Measurements from ENCODE around the gene MED16. TPM values are rescaled to one million over a fixed set of nuclear protein-coding genes. Genes with fewer than 3 reads are reported as not detected.

MED16 gene, protein sequence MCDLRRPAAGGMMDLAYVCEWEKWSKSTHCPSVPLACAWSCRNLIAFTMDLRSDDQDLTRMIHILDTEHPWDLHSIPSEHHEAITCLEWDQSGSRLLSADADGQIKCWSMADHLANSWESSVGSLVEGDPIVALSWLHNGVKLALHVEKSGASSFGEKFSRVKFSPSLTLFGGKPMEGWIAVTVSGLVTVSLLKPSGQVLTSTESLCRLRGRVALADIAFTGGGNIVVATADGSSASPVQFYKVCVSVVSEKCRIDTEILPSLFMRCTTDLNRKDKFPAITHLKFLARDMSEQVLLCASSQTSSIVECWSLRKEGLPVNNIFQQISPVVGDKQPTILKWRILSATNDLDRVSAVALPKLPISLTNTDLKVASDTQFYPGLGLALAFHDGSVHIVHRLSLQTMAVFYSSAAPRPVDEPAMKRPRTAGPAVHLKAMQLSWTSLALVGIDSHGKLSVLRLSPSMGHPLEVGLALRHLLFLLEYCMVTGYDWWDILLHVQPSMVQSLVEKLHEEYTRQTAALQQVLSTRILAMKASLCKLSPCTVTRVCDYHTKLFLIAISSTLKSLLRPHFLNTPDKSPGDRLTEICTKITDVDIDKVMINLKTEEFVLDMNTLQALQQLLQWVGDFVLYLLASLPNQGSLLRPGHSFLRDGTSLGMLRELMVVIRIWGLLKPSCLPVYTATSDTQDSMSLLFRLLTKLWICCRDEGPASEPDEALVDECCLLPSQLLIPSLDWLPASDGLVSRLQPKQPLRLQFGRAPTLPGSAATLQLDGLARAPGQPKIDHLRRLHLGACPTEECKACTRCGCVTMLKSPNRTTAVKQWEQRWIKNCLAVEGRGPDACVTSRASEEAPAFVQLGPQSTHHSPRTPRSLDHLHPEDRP
- 30.8 and 34.1 TPM in 2 replicates for total RNA-seq

DNA sequence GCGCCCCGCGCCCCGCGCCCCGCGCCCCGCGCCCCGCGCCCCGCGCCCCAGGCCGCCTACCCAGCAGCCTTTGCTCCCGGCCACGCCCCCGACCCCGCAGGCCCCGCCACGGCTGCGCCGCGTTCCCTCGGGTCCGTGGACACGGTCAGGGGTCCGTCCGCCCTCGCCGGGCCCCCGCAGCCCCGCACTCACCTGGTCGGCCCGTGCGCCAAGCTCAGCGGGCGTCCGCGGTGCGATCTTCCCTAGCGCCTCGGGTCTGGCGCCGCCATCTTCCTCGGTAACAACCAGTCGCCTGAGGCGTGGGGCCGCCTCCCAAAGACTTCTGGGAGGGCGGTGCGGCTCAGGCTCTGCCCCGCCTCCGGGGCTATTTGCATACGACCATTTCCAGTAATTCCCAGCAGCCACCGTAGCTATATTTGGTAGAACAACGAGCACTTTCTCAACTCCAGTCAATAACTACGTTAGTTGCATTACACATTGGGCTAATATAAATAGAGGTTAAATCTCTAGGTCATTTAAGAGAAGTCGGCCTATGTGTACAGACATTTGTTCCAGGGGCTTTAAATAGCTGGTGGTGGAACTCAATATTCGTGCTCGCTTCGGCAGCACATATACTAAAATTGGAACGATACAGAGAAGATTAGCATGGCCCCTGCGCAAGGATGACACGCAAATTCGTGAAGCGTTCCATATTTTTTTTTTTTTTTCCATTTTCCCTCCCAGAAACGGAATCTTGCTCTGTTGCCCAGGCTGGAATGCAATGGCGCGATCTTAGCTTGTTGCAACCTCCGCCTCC lies at the start of gene MED16, which contains the start of gene RNU6-9:
Gene MED16 (minus strand): TSS at position 294 of the 796 bp plus-strand sequence. CDS start 2,056 bp downstream, outside the sequence.
Gene RNU6-9 (plus strand): TSS at position 591 of the 796 bp plus-strand sequence.

DNA sequence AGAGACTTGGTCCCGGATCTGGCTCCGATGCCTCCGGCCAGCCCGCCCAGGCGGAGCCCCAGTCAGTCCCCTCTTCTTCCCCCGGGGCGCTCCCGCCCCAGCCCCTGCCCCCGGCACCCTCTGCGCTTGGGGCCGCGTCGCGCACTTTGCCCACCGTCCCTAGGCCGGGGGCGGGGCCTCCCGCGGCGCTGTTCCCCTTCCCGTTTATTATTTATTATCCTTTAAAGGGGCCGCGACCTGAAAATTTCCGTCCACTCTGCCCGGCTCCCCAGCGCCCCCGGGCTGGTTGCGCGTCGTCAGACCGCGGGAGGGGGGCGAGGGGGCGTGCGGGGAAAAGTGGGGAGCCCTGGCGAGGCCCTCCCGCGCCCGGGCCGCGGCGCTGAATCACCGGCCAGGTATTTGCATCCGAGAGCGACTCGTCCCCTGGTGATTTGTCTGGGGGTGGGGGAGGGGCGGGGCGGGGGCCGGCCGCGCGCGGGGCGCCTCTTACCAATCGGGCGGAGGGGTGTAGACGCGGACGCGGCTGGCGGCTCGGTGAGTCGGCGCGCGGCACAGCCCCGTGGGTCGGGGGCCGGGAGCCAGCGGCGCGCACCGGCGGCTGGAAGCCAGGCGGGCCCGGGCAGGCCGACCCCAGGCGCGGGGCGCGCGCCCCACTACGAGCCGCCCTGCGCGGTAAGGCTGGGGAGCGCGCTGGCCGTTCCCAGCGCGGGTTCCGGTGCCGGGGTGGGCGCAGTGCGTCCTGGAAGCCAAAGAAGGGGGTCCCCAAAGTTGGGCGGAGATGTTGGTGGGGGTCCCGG lies 32.7 kb upstream of the MED16 start, which contains the start of gene ARID3A:
Gene ARID3A (plus strand): TSS at position 510 of the 797 bp plus-strand sequence. CDS start 3,494 bp downstream, outside the sequence.

DNA sequence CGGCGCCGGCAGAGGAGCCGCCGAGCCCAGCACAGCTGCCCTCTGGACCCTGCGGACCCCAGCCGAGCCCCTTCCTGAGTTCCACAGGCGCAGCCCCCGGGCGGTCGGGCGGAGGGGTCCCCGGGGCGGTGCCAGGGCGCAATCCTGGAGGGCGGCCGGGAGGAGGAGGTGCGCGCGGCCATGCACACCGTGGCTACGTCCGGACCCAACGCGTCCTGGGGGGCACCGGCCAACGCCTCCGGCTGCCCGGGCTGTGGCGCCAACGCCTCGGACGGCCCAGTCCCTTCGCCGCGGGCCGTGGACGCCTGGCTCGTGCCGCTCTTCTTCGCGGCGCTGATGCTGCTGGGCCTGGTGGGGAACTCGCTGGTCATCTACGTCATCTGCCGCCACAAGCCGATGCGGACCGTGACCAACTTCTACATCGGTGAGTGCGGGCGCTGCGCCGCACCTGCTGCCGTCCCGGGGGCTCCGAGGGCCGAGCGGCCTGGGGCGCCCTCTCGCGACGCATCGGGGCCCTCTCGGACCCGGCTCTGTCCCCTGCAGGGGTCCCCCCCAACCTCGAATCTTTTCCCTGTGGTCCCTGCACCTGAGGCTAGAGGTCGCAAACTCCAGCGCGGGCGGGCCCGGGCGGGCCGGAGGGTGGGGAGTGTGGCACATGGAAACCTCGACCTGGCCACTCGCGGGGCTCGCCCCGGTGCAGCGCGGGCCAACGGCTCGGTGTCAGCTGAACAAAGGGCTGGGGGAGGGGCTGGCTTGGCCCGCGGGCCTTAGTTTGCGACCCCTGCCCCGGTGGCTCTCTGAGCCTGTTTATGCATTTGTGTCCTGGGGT lies 24.6 kb upstream of the MED16 start, which contains the start of gene KISS1R:
Gene KISS1R (plus strand): TSS at position 11 of the 829 bp plus-strand sequence. CDS start 170 bp downstream, at position 181.

GRCh38 chr19:913080-913748 lies 20.2 kb upstream of the MED16 start, which contains the start of gene R3HDM4:
R3HDM4 (minus strand) TSS chr19:913219; CDS start chr19:913157, 62 bp downstream.

DNA sequence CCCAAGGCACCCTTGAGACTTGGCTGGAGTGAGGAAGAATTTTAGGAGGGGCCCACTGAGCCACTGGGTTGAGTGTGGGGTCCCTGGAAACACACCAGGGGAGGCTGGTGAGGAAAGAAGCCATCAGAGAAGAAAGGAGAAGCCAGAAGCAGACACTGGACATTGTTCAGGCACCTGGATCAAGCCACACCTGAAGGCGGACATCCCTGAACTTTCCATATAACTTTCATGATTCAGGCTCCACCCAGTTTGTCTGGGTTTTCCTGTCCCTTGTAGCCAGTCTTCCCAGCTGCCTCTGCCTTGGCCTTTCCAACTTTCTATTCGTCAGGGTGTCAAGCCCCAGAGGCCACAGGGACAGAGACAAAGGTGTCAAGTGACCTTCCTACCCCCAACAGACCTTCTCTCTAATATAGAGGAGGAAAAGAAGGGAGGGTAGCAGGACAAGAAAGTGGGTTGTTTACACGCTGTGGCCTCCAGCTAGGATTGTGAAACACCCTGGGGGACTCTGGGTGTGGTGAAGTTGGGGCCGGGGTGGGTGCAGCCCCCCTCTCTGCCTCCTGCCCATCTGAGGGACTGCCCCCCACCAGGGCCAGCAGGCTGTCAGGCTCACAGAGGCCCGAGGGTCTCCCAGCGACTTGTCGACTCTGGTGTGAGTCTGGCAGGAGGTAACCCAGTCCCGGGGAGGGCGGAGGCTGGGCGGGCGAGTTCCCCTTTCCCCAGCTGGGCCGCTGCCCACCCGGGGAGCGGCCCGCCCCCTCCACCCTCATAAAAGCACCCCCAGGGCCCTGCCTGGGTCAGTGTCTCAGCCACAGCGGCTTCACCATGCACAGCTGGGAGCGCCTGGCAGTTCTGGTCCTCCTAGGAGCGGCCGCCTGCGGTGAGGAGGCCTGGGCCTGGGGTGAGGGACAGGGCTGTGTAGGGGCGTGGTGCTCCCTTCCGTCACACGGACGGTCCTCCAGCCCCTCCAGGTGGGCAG lies 33.8 kb downstream of the MED16 start, which contains the start of gene CFD:
Gene CFD (plus strand): TSS at position 797 of the 976 bp plus-strand sequence. CDS start 26 bp downstream, at position 823.

GRCh38 chr19:852136-853013 lies 40.6 kb downstream of the MED16 start, which contains the start of gene ELANE:
ELANE (plus strand) TSS chr19:852303; CDS start chr19:852329, 26 bp downstream.

GRCh38 chr19:840519-841206 lies 52.3 kb downstream of the MED16 start, which contains the start of gene PRTN3:
PRTN3 (plus strand) TSS chr19:840999; CDS start chr19:841009, 10 bp downstream.

DNA sequence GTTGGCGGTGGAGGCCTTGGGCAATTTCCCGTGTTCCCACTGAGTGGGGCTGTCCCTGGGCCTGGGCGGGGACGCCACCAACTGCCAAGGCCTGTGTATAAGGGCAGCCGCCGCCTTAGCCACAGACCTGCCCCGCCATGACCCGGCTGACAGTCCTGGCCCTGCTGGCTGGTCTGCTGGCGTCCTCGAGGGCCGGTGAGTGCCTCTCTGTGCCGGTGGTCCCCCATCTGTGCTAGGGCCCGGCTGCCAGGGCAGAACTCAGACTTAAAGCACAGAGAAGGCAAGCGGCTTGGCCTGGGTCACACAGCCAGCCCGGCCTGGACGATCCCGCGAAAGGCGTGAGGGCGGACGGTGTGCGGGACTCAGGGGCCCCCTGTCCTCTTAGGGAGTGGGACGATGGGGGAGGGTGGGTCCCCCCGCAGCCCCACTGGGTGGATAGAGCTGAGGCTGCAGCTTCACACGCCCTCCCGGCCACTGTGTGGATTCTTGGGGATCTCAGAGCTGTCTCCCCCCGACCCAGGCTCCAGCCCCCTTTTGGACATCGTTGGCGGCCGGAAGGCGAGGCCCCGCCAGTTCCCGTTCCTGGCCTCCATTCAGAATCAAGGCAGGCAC lies 65.2 kb downstream of the MED16 start, which contains the start of gene AZU1:
Gene AZU1 (plus strand): TSS at position 128 of the 612 bp plus-strand sequence. CDS start 10 bp downstream, at position 138.

GRCh38 chr19:821825-822503 lies 71.0 kb downstream of the MED16 start, which contains the start of gene PLPPR3:
PLPPR3 (minus strand) TSS chr19:821955; CDS start chr19:821559, 396 bp downstream.

Other genes starting within 250 kb of the MED16 start
- 29.8 and 30.6 TPM in 2 replicates for gene RNF126, start 230.0 kb downstream of the MED16 start, total RNA-seq
- 58.3 and 76.3 TPM in 2 replicates for gene FSTL3, start 216.8 kb downstream of the MED16 start, total RNA-seq
- gene PRSS57, start 197.7 kb downstream of the MED16 start, total RNA-seq, result not detected in 2 replicates
- 46.4 and 55.6 TPM in 2 replicates for gene PALM, start 184.3 kb downstream of the MED16 start, total RNA-seq
- gene MISP, start 142.1 kb downstream of the MED16 start, total RNA-seq, result not detected in 2 replicates
- 139 and 147 TPM in 2 replicates for gene PTBP1, start 95.7 kb downstream of the MED16 start, total RNA-seq
- 0.10 and 0.44 TPM in 2 replicates for gene PLPPR3, start 71.2 kb downstream of the MED16 start, total RNA-seq
- gene AZU1, start 65.3 kb downstream of the MED16 start, total RNA-seq, result not detected in 2 replicates
- not detected in 2 replicates for gene PRTN3, start 52.2 kb downstream of the MED16 start, total RNA-seq
- 4.6 and 5.4 TPM in 2 replicates for gene ELANE, start 40.9 kb downstream of the MED16 start, total RNA-seq
- gene CFD, start 33.5 kb downstream of the MED16 start, total RNA-seq, result 1,761 and 1,927 TPM in 2 replicates
- gene RNU6-9, start 297 bp upstream of the MED16 start, total RNA-seq, result not detected in 2 replicates
- gene R3HDM4, start 20.0 kb upstream of the MED16 start, total RNA-seq, result 42.6 and 50.5 TPM in 2 replicates
- gene KISS1R, start 24.1 kb upstream of the MED16 start, total RNA-seq, result not detected in 2 replicates
- gene ARID3A, start 32.8 kb upstream of the MED16 start, total RNA-seq, result 2.6 and 4.9 TPM in 2 replicates
- gene WDR18, start 91.2 kb upstream of the MED16 start, total RNA-seq, result 25.3 and 36.2 TPM in 2 replicates
- 0.88 and 1.2 TPM in 2 replicates for gene GRIN3B, start 107.2 kb upstream of the MED16 start, total RNA-seq
- 99.7 and 104 TPM in 2 replicates for gene TMEM259, start 127.9 kb upstream of the MED16 start, total RNA-seq
- not detected in 2 replicates for gene RNU6-2, start 128.3 kb upstream of the MED16 start, total RNA-seq
- gene CNN2, start 133.4 kb upstream of the MED16 start, total RNA-seq, result 149 and 154 TPM in 2 replicates
- gene ABCA7, start 146.9 kb upstream of the MED16 start, total RNA-seq, result 2.7 and 3.6 TPM in 2 replicates
- gene ARHGAP45, start 174.0 kb upstream of the MED16 start, total RNA-seq, result 0.37 and 0.39 TPM in 2 replicates
- gene POLR2E, start 202.2 kb upstream of the MED16 start, total RNA-seq, result 191 and 315 TPM in 2 replicates
- gene GPX4, start 210.8 kb upstream of the MED16 start, total RNA-seq, result 470 and 535 TPM in 2 replicates

Data from cardiac ventricle fibroblast (primary cell).